Motor neuron (in vitro differentiated cells): Measurements from ENCODE around the gene CHAT. TPM values are rescaled to one million over a fixed set of nuclear protein-coding genes. Genes with fewer than 3 reads are reported as not detected.
A peak's percentile ranks its signal among the peaks of the same experiment; 100 is the strongest.

Experiments
- ATAC-seq, 8 experiments: fragments of 200-7000 bp; cut with Tn5 transposase; replicated peaks in 6 of 8; 2 replicates each; pipeline ENCODE4 v1.8.0; 2021; ENCODE audit warnings: mild to moderate bottlenecking in 8 of 8, moderate library complexity in 8 of 8
- H3K27ac ChIP-seq, 2 donors: fragments of 250-450 bp; sonication (Bioruptor Pico); 2 replicates each; pipeline ENCODE4 v1.9.0; 2021; ENCODE audit warnings: antibody characterized with exemption in 2 of 2, mild to moderate bottlenecking in 2 of 2, moderate library complexity in 1 of 2
- H3K4me1 ChIP-seq, 2 donors: fragments of 250-450 bp; sonication (Bioruptor Pico); replicated peaks in 1 of 2; 2 replicates each; pipeline ENCODE4 v1.6.1; 2021; ENCODE audit warnings: antibody characterized with exemption in 2 of 2, mild to moderate bottlenecking in 2 of 2, moderate library complexity in 1 of 2
- H3K4me3 ChIP-seq, 5 donors: fragments of 250-450 bp; sonication (Bioruptor Pico); 2 replicates each; pipeline ENCODE4 v1.9.0; 2021; ENCODE audit warnings: antibody characterized with exemption in 5 of 5, mild to moderate bottlenecking in 5 of 5, moderate library complexity in 4 of 5
- WGBS, 10 experiments: fragments of 450-650 bp; shearing (Covaris generic); methylation state at CpG; one replicate each; pipeline ENCODE4 v1.0.0; 2022; 5-methylcytosine and 5-hydroxymethylcytosine counted together
- in situ Hi-C, 9 experiments: fragments of 400-800 bp; cut with MboI; loops; one replicate each; pipeline ENCODE4 v1.15.0; 2021; ENCODE audit warnings: low sequenced_read_pairs in 9 of 9, low pct_unique_long_range_greater_than_20kb in 2 of 9; ENCODE audit not compliant: unreplicated experiment in 9 of 9
- total RNA-seq, 8 experiments: library from RNA; unstranded; fragments of 300-600 nt; gene quantifications; 2 replicates each; pipeline versions ENCODE4 v1.2.3 to v1.2.4, GENCODE V29; 2022

The CHAT gene
- total RNA-seq, 8 experiments from 2014 or later, result 2.4 to 6.5 (median 3.8) TPM; not detected in 3

- in situ Hi-C loops, result loop anchor here in 1 of 9 experiments (25.0 kb wide), 1 partner anchor 313 kb away; no protein-coding TSS in a partner anchor
These were observed 14.9 kb upstream of the CHAT start for GRCh38 chr10:49598986-49599385.

GRCh38 chr10:49599546-49599945 lies 14.3 kb upstream of the CHAT start:
- 40 to 80% (median 50%) methylated on average over 1 of the region's 3 CpGs; no CpG with 5 or more reads in 7 of the 10 experiments for WGBS, 10 experiments
- no peak for ATAC-seq
- Histone ChIP-seq H3K4me1 (peaks cover 4 to 5% of the 10 kb centered on the region in 2 donors), H3K4me3 (no peak overlapping the region), H3K27ac (no peak overlapping the region)
- in situ Hi-C loops, result loop anchor here in 1 of 9 experiments (25.0 kb wide), 1 partner anchor 313 kb away; no protein-coding TSS in a partner anchor

More at GRCh38 chr10:49598986-49599385, 14.9 kb upstream of the CHAT start:
- 0 to 100% (median 60%) methylated on average over 1 to 3 of the region's 4 CpGs; no CpG with 5 or more reads in 3 of the 10 experiments for WGBS, 10 experiments
- no peak for ATAC-seq
- no peak overlapping the region for H3K4me3 ChIP-seq
- no peak overlapping the region for H3K27ac ChIP-seq
- H3K4me1 ChIP-seq, result peaks cover 3 to 4% of the 10 kb centered on the region in 2 donors

- Histone ChIP-seq H3K4me1 (peaks cover under 1 to 6% of the 10 kb centered on the region in 2 donors), H3K27ac (no peak overlapping the region), H3K4me3 (no peak overlapping the region)
- WGBS, 10 experiments, result 40 to 93% (median 66%) methylated on average over 1 to 6 of the region's 8 CpGs; no CpG with 5 or more reads in 6 of the 10 experiments
- no peak for ATAC-seq
- in situ Hi-C loops, result loop anchor here in 1 of 9 experiments (25.0 kb wide), 1 partner anchor 162 kb away; the partner anchor contains the start of gene OGDHL
These were observed 13.8 kb upstream of the CHAT start for GRCh38 chr10:49600046-49600445.

- H3K4me3 ChIP-seq, result no peak overlapping the region
- in situ Hi-C loops, result loop anchor here in 1 of 9 experiments (25.0 kb wide), 1 partner anchor 161 kb away; the partner anchor contains the start of gene OGDHL
- no peak for ATAC-seq
These were observed 12.9 kb upstream of the CHAT start for GRCh38 chr10:49600781-49601400.

GRCh38 chr10:49601857-49602256 lies 12.0 kb upstream of the CHAT start:
- Histone ChIP-seq H3K4me1 (peaks cover 15 to 24% of the 10 kb centered on the region in 2 donors), H3K4me3 (no peak overlapping the region), H3K27ac (no peak overlapping the region)
- in situ Hi-C loops, result loop anchor here in 1 of 9 experiments (25.0 kb wide), 1 partner anchor 160 kb away; the partner anchor contains the start of gene OGDHL
- ATAC-seq, result peak in 5 of 8 experiments; percentile 28 to 77 (median 39)
- WGBS, 10 experiments, result 20 to 100% (median 70%) methylated on average over 1 to 5 of the region's 7 CpGs; no CpG with 5 or more reads in 3 of the 10 experiments

More at GRCh38 chr10:49600781-49601400, 12.9 kb upstream of the CHAT start:
- peaks cover 9 to 15% of the 10 kb centered on the region in 2 donors for H3K4me1 ChIP-seq
- WGBS, 10 experiments, result 17 to 68% (median 47%) methylated on average over 1 to 4 of the region's 4 CpGs; no CpG with 5 or more reads in 3 of the 10 experiments
- no peak overlapping the region for H3K27ac ChIP-seq

GRCh38 chr10:49602380-49603023 lies 11.3 kb upstream of the CHAT start:
- in situ Hi-C loops, result loop anchor here in 1 of 9 experiments (25.0 kb wide), 1 partner anchor 160 kb away; the partner anchor contains the start of gene OGDHL
- Histone ChIP-seq H3K27ac (no peak overlapping the region), H3K4me1 (peaks cover 20 to 28% of the 10 kb centered on the region in 2 donors), H3K4me3 (no peak overlapping the region)
- WGBS, 10 experiments, result 50 to 94% (median 80%) methylated on average over 1 to 2 of the region's 2 CpGs; no CpG with 5 or more reads in 7 of the 10 experiments
- ATAC-seq, result no peak

GRCh38 chr10:49605216-49605938 lies 8.5 kb upstream of the CHAT start:
- Histone ChIP-seq H3K27ac (peak overlapping the region; percentile 28 to 76), H3K4me1 (peaks cover 21 to 41% of the 10 kb centered on the region in 2 donors), H3K4me3 (no peak overlapping the region)
- in situ Hi-C loops, result loop anchor here in 1 of 9 experiments (25.0 kb wide), 1 partner anchor 157 kb away; the partner anchor contains the start of gene OGDHL
- ATAC-seq, result no peak
- 26 to 80% (median 59%) methylated on average over 1 to 5 of the region's 6 CpGs; no CpG with 5 or more reads in 1 of the 10 experiments for WGBS, 10 experiments

- ATAC-seq, result no peak
- Histone ChIP-seq H3K27ac (peak overlapping the region; percentile 28 to 76), H3K4me3 (no peak overlapping the region), H3K4me1 (peaks cover 22 to 41% of the 10 kb centered on the region in 2 donors)
- in situ Hi-C loops, result loop anchor here in 1 of 9 experiments (25.0 kb wide), 1 partner anchor 156 kb away; the partner anchor contains the start of gene OGDHL
- WGBS, 10 experiments, result 0 to 27% (median 17%) methylated on average over 1 to 3 of the region's 3 CpGs; no CpG with 5 or more reads in 5 of the 10 experiments
These were observed 7.8 kb upstream of the CHAT start for GRCh38 chr10:49605939-49606509.

GRCh38 chr10:49606981-49607535 lies 6.8 kb upstream of the CHAT start:
- in situ Hi-C loops, result loop anchor here in 1 of 9 experiments (25.0 kb wide), 1 partner anchor 155 kb away; the partner anchor contains the start of gene OGDHL
- Histone ChIP-seq H3K4me3 (peak overlapping the region in 2 of 5 donors; percentile 7 to 15), H3K27ac (no peak overlapping the region), H3K4me1 (peaks cover 32 to 49% of the 10 kb centered on the region in 2 donors)
- 0 to 28% (median 7%) methylated on average over 4 to 6 of the region's 22 CpGs; no CpG with 5 or more reads in 5 of the 10 experiments for WGBS, 10 experiments
- ATAC-seq, result peak in 3 of 8 experiments; percentile 57 to 79 (median 65)

- H3K4me1 ChIP-seq, result peaks cover 41 to 56% of the 10 kb centered on the region in 2 donors
- 0 to 18% (median 3%) methylated on average over 5 to 11 of the region's 14 CpGs; no CpG with 5 or more reads in 5 of the 10 experiments for WGBS, 10 experiments
- ATAC-seq, result no peak
- H3K27ac ChIP-seq, result peak overlapping the region; percentile 86 to 93
- H3K4me3 ChIP-seq, result peak overlapping the region; percentile 43 to 64 (median 51)
- in situ Hi-C loops, result loop anchor here in 1 of 9 experiments (25.0 kb wide), 1 partner anchor 154 kb away; the partner anchor contains the start of gene OGDHL
These were observed 5.5 kb upstream of the CHAT start for GRCh38 chr10:49608166-49609005.

- WGBS, 10 experiments, result 0 to 7% (median 2%) methylated on average over 3 to 10 of the region's 19 CpGs; no CpG with 5 or more reads in 5 of the 10 experiments
- Histone ChIP-seq H3K4me1 (peaks cover 44 to 56% of the 10 kb centered on the region in 2 donors), H3K4me3 (peak overlapping the region; percentile 43 to 64 (median 51)), H3K27ac (peak overlapping the region; percentile 86 to 93)
- in situ Hi-C loops, result loop anchor here in 1 of 9 experiments (25.0 kb wide), 1 partner anchor 153 kb away; the partner anchor contains the start of gene OGDHL
- peak in 5 of 8 experiments; percentile 17 to 33 (median 23) for ATAC-seq
These were observed 4.9 kb upstream of the CHAT start for GRCh38 chr10:49609006-49609282.
